Measurements from ENCODE around the gene TXNDC11. TPM values are rescaled to one million over a fixed set of nuclear protein-coding genes. Genes with fewer than 3 reads are reported as not detected.

TXNDC11 gene
- total RNA-seq, 1 donor from 2014 or later, result 8.6 TPM

- FAIRE-seq, result no peak
- no peak for DNase-seq (ENCODE audit: low spot score in 2 of 2)
Measured at GRCh38 chr16:11725457-11725856, 17.2 kb downstream of the TXNDC11 start.

- DNase-seq (ENCODE audit: low spot score in 2 of 2), result no peak
- FAIRE-seq, result no peak
Measured at GRCh38 chr16:11722468-11722808, 20.2 kb downstream of the TXNDC11 start.

GRCh38 chr16:11721781-11722467 lies 20.7 kb downstream of the TXNDC11 start:
- FAIRE-seq (no peak), DNase-seq (ENCODE audit: low spot score in 2 of 2) (no peak)

- DNase-seq (ENCODE audit: low spot score in 2 of 2) (no peak), FAIRE-seq (no peak)
Measured at GRCh38 chr16:11719762-11720161, 22.9 kb downstream of the TXNDC11 start.

- DNase-seq (ENCODE audit: low spot score in 2 of 2) (no peak), FAIRE-seq (no peak)
Measured at GRCh38 chr16:11719171-11719570, 23.5 kb downstream of the TXNDC11 start.

- FAIRE-seq (no peak), DNase-seq (ENCODE audit: low spot score in 2 of 2) (no peak)
Measured at GRCh38 chr16:11717811-11718210, 24.8 kb downstream of the TXNDC11 start.

- DNase-seq (ENCODE audit: low spot score in 2 of 2), result no peak
- FAIRE-seq, result no peak
Measured at GRCh38 chr16:11716336-11716735, 26.3 kb downstream of the TXNDC11 start.

- FAIRE-seq, result no peak
- DNase-seq (ENCODE audit: low spot score in 2 of 2), result no peak
Measured at GRCh38 chr16:11715246-11715947, 27.3 kb downstream of the TXNDC11 start.

- FAIRE-seq, result no peak
Measured at GRCh38 chr16:11712122-11712521, 30.5 kb downstream of the TXNDC11 start.

GRCh38 chr16:11711662-11712061 lies 31.0 kb downstream of the TXNDC11 start:
- no peak for FAIRE-seq

More at GRCh38 chr16:11712122-11712521, 30.5 kb downstream of the TXNDC11 start:
- no peak for DNase-seq (ENCODE audit: low spot score in 2 of 2)

GRCh38 chr16:11708421-11708820 lies 34.2 kb downstream of the TXNDC11 start:
- FAIRE-seq (no peak), DNase-seq (ENCODE audit: low spot score in 2 of 2) (no peak)

More at GRCh38 chr16:11711662-11712061, 31.0 kb downstream of the TXNDC11 start:
- DNase-seq (ENCODE audit: low spot score in 2 of 2), result no peak

GRCh38 chr16:11707679-11708197 lies 34.9 kb downstream of the TXNDC11 start:
- FAIRE-seq, result no peak
- DNase-seq (ENCODE audit: low spot score in 2 of 2), result no peak

- no peak for FAIRE-seq
- no peak for DNase-seq (ENCODE audit: low spot score in 2 of 2)
Measured at GRCh38 chr16:11706180-11706742, 36.4 kb downstream of the TXNDC11 start.

GRCh38 chr16:11705311-11706025 lies 37.2 kb downstream of the TXNDC11 start:
- FAIRE-seq, result no peak

GRCh38 chr16:11700264-11701029 lies 42.2 kb downstream of the TXNDC11 start:
- FAIRE-seq (no peak), DNase-seq (ENCODE audit: low spot score in 2 of 2) (no peak)

More at GRCh38 chr16:11705311-11706025, 37.2 kb downstream of the TXNDC11 start:
- DNase-seq (ENCODE audit: low spot score in 2 of 2), result no peak

- no peak for DNase-seq (ENCODE audit: low spot score in 2 of 2)
- no peak for FAIRE-seq
Measured at GRCh38 chr16:11699234-11699894, 43.3 kb downstream of the TXNDC11 start.

- no peak for DNase-seq (ENCODE audit: low spot score in 2 of 2)
- FAIRE-seq, result no peak
Measured at GRCh38 chr16:11698271-11698689, 44.4 kb downstream of the TXNDC11 start.

GRCh38 chr16:11697319-11697718 lies 45.3 kb downstream of the TXNDC11 start:
- DNase-seq (ENCODE audit: low spot score in 2 of 2), result no peak
- no peak for FAIRE-seq

- FAIRE-seq (no peak), DNase-seq (ENCODE audit: low spot score in 2 of 2) (no peak)
Measured at GRCh38 chr16:11696266-11697012, 46.2 kb downstream of the TXNDC11 start.

All from frontal cortex (tissue), 4 donors.